Type B pancreatic cell (in vitro differentiated cells): ENCODE results near the gene PGC. TPM values are rescaled to one million over a fixed set of nuclear protein-coding genes. Genes with fewer than 3 reads are reported as not detected.

Experiments used
- DNase-seq: peaks from one replicate; pipeline ENCODE4 v3.0.0; 2021; ENCODE audit warnings: mixed read lengths; ENCODE audit not compliant: unreplicated experiment; ENCODE audit errors: extremely low spot score
- H3K27ac Mint-ChIP-seq: 2 replicates; pipeline ENCODE4 v1.8.0; 2021; ENCODE audit warnings: mild to moderate bottlenecking, mixed read lengths
- H3K27me3 Mint-ChIP-seq: 2 replicates; pipeline ENCODE4 v1.8.0; 2021; ENCODE audit warnings: mixed read lengths
- H3K36me3 Mint-ChIP-seq: 2 replicates; pipeline ENCODE4 v1.8.0; 2021; ENCODE audit warnings: mixed read lengths
- H3K4me1 Mint-ChIP-seq: one replicate; pipeline ENCODE4 v1.8.0; 2021; ENCODE audit warnings: mixed read lengths; ENCODE audit not compliant: unreplicated experiment
- H3K4me3 Mint-ChIP-seq: 2 replicates; pipeline ENCODE4 v1.8.0; 2021; ENCODE audit warnings: mild to moderate bottlenecking, mixed read lengths
- H3K9me3 Mint-ChIP-seq: 2 replicates; pipeline ENCODE4 v1.8.0; 2021; ENCODE audit warnings: mixed read lengths
- total RNA-seq: library from RNA; stranded (reverse); gene quantifications from 2 replicates; pipeline ENCODE4 v1.2.1, GENCODE V29; 2021; ENCODE audit warnings: low replicate concordance
- TF ChIP-seq, protein P1 (sequence below): fragments of 200-600 bp; sonication (generic); conservative IDR thresholded peaks from 2 replicates; pipeline ENCODE4 v1.5.0; 2021; ENCODE audit warnings: antibody characterized with exemption, mild to moderate bottlenecking

The PGC gene
- total RNA-seq, 1 donor from 2014 or later = 56.6 TPM

DNA sequence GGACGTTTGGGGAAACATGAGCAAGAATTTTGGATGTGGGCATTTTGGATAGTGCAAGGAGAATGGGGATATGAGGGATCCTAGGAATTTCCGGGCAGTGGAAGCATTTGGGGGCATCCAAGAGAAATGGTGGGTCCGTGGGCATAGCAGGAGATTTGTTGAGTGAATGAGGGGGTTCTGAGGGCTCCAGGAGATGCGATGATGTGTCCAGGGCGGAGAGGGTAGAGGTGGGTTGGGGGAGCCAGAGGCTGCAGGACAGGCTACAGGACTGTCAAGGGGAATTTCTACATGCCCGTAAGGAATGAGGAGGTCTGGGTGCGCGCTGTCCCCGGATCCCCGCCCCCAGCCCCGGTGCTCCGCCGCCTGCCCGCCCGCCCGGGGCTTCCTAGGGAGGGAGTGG lies 32.1 kb upstream of the PGC start:
- Mint-ChIP-seq H3K9me3 (no peaks in the 10 kb centered on the region), H3K36me3 (no peaks in the 10 kb centered on the region), H3K27ac (peak overlapping the region; percentile 82), H3K4me1 (peaks cover 17% of the 10 kb centered on the region), H3K4me3 (peak overlapping the region; percentile 97), H3K27me3 (peaks cover 8% of the 10 kb centered on the region)
- DNase-seq = no peak
- TF ChIP-seq, protein P1, sequence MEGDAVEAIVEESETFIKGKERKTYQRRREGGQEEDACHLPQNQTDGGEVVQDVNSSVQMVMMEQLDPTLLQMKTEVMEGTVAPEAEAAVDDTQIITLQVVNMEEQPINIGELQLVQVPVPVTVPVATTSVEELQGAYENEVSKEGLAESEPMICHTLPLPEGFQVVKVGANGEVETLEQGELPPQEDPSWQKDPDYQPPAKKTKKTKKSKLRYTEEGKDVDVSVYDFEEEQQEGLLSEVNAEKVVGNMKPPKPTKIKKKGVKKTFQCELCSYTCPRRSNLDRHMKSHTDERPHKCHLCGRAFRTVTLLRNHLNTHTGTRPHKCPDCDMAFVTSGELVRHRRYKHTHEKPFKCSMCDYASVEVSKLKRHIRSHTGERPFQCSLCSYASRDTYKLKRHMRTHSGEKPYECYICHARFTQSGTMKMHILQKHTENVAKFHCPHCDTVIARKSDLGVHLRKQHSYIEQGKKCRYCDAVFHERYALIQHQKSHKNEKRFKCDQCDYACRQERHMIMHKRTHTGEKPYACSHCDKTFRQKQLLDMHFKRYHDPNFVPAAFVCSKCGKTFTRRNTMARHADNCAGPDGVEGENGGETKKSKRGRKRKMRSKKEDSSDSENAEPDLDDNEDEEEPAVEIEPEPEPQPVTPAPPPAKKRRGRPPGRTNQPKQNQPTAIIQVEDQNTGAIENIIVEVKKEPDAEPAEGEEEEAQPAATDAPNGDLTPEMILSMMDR = no peak

DNA sequence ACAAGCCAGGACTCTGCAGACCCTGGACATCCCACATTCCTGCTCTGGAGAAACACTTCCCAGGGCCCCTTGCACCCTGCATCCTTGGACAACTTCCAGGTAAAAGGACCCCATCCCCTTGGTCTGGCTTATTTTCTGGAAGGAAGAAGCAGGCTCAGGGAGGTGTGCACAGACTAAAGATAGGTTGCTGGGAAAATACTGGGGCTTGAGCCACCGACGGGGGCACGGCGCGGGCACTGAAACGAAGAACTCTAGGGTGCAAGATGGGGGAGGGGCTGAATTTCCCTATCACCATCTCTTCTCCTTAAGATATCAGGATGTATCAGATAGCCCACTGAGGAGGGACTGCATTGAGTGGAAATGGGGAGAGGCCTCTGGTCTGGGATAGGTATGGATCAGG lies 31.7 kb upstream of the PGC start:
- H3K4me1 Mint-ChIP-seq = peaks cover 14% of the 10 kb centered on the region
- H3K36me3 Mint-ChIP-seq = no peaks in the 10 kb centered on the region
- DNase-seq = no peak
- TF ChIP-seq, protein P1 = no peak
- no peaks in the 10 kb centered on the region for H3K9me3 Mint-ChIP-seq
- H3K27ac Mint-ChIP-seq = peak overlapping the region; percentile 82
- peak overlapping the region; percentile 97 for H3K4me3 Mint-ChIP-seq
- peaks cover 7% of the 10 kb centered on the region for H3K27me3 Mint-ChIP-seq

DNA sequence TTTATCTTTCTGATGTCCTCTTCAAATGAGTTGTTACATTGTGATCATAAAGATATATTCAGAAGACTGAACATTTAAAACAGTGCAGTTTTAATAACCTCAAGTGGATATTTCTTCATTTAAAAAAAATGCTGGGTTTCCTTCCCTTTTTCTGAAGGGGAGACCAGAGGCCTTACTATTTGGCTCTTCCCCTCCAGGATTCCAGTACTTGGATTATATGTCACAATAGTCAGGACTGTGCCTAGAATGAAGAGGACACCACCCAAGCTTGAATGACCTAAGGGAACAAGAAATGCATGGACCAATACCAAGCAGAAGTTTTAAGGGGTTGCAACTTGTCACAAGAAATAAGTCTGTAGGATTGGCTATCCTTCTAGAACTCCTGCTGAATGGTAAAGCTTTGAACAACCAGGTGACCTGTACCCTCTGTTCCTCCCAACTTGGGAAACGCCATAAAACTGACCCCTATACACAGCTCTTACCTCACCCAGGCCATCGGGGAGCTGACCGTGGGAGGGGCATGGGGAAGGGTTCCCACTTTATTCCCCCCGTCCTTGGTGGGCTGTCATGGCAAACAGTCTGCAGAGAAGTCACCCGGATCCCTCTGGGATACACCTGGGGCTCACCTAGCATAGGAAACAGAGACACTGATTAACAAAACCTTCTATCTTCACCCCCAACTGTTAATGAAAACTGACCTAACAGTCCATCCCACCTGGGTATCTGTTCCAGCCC lies 30.5 kb upstream of the PGC start:
- no peak for DNase-seq
- peaks cover 6% of the 10 kb centered on the region for H3K27me3 Mint-ChIP-seq
- H3K27ac Mint-ChIP-seq = no peak overlapping the region
- TF ChIP-seq, protein P1 = no peak
- H3K4me3 Mint-ChIP-seq = peak overlapping the region; percentile 57
- H3K9me3 Mint-ChIP-seq = no peaks in the 10 kb centered on the region
- no peaks in the 10 kb centered on the region for H3K36me3 Mint-ChIP-seq
- peaks cover 14% of the 10 kb centered on the region for H3K4me1 Mint-ChIP-seq

DNA sequence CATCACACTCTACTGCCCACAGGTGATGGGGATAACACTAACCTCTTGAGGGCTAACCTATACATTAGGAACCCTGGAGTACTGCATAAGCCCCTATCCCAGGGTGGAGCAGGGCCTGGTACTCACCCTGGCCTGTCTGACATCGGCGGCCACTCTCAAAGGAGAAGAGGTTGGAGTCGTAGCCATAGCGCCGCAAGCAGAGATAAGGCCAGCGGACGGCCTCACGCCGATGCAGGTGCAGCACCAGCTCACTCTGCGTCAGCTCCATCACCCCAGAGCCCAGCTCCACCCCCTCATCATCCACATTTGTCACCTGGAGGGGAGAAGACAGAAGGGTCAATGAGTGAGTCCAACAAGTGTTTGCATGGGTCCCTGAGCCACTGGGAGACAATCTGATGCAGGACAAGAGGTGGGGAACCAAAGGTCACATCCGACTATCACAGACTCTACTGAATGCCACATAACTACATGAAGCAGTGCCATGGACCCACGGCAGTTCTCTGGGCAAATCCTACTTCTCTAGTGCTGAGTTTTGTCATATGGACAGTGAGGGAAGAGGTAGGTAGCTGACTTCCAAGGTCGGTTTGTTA lies 28.2 kb upstream of the PGC start:
- Mint-ChIP-seq H3K36me3 (no peaks in the 10 kb centered on the region), H3K9me3 (no peaks in the 10 kb centered on the region), H3K4me1 (peaks cover 5% of the 10 kb centered on the region), H3K4me3 (no peak overlapping the region), H3K27ac (no peak overlapping the region), H3K27me3 (no peaks in the 10 kb centered on the region)
- TF ChIP-seq, protein P1 = no peak
- DNase-seq = no peak

DNA sequence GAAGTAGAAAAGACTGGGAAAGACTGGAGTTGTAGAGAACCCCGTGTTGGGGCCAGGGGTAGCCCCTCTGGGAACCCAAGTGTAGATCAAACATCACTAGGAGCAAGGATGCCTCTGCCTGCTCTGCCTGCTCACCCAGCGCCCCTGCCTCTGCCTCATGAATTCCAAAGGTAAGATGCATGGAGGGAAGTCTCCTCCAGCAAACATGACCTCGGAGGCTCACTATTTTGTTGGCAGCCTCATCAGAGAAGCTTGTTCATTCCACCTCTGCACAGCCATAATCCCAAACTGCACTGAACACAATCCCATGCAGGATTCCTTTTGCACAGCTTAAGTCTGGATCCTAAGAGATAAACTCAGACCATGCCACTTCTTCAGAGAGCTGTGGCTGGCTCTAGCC lies 27.6 kb upstream of the PGC start:
- Mint-ChIP-seq H3K4me1 (peaks cover 5% of the 10 kb centered on the region), H3K9me3 (no peaks in the 10 kb centered on the region), H3K4me3 (no peak overlapping the region), H3K27ac (no peak overlapping the region), H3K27me3 (no peaks in the 10 kb centered on the region), H3K36me3 (no peaks in the 10 kb centered on the region)
- TF ChIP-seq, protein P1 = no peak
- DNase-seq = no peak
